HG02938 (cell line): ENCODE data around the gene HOXA10.

Source experiments
- ATAC-seq: cut with Tn5 transposase; IDR thresholded peaks from one replicate; pipeline ENCODE4 v1.9.1; 2021; ENCODE audit warnings: mild to moderate bottlenecking, moderate library complexity; ENCODE audit not compliant: unreplicated experiment

Gene HOXA10

DNA sequence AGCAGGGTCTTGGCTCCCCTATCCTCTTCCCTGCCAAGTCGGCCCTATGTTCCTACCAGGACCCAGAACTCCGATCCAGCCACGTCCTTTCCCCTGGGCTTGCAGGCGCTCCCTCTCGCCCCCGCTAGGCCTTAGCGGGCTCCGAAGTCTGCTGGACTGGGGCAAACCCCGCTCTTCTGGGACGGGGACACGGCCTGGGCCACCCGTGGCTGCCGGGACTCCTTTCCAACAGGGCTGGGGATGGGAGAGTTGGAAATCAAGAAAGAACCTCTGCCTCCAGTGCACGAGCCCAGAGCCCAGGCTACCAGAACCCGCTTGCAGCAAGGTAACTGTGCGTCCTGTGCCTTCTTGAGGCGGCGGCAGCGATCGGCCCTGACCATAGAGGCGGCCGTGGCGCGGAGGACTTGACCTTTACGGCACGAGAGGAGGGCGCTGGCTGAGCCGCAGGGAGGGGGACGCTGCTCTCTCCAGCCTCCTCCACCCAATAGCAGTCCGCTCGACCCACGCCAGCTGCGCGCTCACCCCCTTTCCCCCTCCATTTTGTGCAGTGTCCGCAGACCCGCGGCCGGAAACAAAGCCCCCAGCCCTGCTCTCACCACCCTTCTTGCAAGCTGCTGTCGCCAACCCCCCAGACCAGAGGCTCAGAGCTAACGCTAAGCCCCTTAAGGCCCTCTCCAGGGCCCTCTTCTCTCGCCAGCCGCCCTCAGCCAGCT lies 17.9 kb upstream of the HOXA10 start:
- no peak for ATAC-seq

DNA sequence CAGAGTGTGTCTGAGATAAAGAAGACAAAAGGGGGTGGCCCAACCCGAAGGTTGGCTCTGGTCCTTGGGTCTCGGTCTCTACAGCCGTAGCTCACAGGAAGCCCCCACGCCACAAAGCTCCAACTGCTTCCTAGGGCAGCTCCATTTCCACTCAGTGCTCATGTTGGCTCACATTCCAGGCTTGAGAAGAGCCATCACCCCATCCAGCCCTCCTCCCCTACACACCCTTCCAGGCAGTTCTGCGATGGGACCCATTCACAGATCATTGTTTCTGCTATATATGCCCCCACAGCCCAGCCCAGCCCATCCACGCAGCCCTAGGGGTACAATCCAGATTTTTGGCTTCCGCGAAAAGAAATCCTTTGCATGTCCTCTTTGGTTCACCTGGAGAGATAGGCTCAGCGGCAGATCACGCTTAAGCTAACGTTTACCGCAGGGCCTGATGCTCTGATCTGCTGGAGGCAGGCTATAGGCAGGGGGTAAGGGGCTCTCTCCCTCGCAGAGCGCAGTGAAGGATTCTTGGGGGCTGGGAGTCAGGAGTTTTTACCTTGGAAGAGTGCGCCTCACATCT lies 17.1 kb upstream of the HOXA10 start:
- no peak for ATAC-seq

DNA sequence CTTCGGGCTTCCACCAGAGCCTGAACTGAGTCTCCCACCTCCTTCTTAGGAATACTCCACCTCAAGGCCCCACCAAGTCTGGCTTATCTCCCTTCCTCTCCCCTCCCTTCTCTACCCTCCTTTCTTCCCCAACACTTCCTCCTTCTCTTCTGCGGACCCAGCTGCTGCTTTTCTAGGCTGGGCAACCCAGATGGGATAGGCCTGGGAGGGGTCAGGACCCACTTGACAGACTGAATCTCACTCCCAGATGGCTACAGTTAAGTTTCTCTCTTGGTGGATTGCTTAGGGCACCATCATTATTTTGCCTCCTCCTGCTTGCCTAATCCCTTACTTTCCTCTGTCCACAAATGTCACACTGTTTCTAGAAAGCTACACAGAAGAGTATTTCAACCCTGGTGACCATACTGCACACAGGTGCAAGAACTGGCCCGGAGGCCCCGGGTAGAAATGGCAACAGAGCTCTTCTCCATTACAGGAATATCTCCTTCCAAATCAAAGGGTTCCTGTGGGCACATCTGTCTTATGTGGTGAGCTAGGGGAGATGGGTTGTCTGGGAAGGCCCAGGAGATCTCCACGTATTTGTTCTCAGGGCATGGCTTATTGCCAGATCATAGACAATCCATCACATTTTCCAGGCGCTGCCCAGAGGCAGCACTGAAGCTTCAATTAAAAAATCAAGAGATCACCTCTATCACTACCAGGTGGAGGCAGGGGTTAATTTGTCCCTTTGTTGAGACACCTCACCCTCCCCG lies 16.1 kb upstream of the HOXA10 start:
- no peak for ATAC-seq

DNA sequence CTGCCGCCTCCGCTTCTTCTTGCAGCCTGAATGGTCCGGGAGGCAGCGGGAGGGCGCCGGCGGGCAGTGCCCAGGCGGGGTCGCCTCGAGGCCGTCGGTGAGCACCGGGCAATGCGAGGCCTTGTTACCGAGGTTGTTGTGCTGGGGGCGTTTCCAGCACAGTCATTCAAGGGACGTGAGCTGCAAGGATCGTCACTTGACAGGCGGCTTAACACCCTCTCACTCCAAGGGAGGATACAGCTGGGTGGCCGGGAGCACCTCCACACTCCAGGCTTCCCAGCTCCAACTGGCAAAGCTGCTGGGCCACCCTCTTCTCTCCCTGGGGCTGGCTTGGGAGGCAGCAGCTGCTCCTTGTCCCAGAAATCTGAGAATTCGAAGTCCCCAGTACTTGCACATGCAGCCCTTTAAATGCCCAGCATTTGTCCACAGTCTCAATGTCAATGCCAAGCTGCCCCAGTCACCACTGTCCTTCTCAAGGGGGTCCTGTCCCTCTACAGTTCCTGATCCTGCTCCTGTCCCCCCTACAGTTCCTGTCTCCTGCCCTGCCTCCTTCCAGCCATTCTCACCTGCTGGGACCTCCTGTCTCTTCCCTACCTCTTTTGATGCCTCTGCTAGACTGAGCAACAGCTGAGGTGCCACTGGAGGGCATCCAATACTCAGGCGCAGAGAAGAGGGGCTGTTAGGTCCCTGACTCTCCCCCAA lies 15.3 kb upstream of the HOXA10 start:
- no peak for ATAC-seq

DNA sequence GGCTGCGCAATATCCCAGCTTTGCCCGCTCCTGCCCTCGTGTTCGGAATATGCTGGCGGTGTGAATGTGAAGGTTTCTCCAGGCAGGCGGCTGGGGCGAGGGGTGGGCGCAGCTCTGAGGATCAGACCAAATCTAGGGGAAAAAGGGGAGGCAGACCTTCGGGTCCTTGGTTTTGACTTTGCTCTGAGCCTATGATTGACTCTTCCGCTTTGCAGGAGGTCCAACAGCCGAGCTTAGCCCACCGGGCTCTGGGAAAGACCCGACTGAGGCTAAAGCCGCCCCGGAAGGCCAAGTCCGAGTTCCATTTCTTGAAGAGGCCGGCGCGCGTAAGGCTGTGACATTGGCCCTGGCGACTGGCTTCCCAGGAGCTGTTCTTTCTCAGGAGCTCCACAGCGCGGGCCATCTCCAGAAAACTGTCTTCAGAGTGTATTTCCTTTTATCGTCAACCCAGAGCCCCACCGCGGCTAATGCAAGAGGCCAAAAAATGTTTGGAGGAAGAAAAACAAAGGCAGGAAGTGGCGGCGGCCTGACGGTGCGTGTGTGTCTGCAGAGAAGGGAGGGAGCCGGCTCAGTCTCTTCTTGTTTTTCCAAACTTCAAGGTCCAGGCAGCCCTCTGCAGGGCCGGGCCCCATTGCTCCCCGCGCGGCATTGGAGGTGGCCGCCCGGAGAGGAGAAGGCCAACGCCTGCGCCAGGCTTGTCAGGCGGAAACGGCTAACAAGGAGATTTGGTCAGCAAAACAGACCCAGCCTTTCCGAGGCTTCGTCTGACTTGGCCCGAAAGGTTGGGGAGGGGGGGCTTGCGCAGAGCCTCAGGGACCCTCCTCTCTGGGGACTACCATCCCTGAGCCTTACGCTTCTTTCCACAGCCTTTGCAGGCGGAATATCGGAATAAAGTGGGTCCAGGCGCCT lies 14.5 kb upstream of the HOXA10 start:
- ATAC-seq, result no peak

DNA sequence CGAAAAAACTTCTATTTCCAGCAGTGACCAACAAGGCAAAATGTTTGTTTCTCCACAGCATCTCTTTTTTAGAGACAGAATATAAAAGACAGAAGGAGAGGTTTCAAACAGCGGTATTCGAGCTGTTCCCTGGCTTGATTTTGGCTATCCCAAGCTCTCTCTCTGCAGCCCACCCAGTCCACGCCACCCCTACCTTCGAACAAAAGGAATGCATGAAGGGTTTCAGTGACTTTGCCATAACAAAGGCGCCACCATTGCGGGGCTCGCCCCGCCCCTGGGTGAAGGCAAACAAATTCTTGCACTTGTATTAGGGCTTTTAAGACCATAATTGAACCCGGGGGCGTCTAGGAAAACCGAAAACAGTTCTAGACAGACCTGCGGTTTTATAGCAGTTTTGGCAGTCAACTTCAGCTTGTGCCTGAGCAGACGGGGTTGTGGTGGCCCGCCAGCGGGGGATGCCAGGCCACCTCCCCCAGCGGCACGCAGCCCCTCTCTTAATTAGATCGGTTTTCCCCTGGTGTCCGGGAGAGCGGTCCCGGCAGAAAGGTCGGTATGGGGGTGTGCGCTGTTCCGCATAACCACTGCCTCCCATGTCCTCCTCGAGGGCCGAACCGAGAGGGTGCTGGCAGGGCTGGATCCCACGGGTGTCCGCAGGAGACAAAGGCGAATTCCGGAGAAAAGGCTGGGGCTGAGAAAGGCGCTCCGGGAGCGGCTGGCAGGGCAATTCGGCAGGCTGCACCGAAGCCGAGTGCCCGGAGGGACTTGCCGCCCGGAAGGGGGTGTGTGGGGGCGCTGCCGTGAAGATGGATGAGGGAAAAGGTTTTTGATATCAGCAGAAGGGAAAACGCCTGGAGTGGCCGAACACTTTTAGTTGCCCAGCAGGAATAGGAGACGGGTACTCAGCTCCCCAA lies 13.6 kb upstream of the HOXA10 start:
- no peak for ATAC-seq

DNA sequence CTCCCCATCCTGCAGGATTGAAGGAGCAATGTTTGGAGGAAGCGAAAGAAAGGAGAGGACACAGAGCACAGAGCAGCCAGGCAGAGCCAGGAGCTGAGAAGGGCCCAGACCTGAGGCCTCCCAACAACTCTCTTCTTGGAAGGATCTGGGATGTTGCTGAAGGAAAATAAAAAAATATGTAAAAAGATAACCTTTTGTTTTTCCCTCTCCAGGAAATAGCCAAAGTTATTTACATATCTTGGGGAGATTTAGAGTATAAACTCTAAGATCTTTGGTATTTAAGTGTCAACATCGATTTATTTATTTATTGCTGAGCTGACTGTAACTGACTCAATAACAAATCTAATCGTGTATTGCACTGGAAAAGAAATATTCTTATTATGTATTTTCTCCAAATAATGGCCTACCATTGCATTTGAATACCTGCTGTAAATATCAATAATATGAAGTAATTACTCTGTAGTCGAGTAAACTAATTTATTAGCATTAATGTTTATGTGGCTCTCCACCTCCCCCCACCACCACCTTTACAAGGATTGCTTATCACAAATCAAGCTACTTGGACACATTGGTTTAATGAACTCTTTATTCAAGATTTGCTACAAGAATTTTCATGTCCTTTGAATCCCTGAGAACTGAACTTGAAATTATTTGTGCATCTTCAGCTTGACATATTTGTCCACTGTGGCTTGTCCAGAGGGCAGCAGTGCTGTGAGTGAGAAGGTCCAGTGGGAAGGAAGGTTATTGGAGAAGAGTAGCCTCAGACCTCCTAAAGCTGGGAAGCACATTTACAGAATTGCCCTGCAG lies 12.8 kb upstream of the HOXA10 start:
- ATAC-seq, result no peak

DNA sequence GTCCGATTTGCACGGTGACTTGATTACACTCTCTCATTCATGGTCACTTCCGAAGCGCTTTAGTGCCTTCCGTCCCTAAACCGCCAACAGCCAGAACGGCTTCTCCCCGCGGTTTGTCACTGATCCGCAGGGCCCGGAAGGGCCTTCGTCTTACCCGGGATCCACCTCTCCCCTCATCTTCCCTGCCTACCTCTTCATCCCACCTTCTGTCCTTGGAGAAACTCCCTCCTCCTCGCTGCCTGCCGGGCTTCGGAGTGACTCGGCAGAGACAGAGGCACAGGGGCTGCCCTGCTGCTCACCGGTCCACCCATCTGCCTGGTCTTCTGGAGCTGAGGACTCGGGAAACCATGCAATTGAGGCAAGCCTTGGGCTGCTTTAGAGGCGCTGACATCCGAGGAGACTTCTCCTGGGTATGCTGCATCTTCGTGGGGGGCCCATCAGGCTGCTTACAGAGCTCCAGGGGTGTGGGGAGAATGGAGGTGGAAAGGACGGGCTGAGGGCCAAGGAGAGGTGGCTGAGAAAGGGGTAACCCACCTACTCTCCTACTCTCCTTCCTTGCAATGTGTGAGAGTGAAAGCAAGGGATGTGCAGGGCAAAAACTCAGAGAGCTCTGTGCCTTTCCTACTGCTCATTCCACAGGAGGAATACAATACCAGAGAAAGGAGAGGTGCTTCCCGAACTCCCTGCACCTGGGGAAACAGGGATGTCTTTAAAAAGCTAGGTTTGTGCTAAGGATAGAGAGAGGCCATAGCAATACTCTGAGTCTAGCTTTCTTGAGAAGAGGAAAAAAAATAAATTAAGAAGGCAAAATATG lies 11.9 kb upstream of the HOXA10 start:
- no peak for ATAC-seq

DNA sequence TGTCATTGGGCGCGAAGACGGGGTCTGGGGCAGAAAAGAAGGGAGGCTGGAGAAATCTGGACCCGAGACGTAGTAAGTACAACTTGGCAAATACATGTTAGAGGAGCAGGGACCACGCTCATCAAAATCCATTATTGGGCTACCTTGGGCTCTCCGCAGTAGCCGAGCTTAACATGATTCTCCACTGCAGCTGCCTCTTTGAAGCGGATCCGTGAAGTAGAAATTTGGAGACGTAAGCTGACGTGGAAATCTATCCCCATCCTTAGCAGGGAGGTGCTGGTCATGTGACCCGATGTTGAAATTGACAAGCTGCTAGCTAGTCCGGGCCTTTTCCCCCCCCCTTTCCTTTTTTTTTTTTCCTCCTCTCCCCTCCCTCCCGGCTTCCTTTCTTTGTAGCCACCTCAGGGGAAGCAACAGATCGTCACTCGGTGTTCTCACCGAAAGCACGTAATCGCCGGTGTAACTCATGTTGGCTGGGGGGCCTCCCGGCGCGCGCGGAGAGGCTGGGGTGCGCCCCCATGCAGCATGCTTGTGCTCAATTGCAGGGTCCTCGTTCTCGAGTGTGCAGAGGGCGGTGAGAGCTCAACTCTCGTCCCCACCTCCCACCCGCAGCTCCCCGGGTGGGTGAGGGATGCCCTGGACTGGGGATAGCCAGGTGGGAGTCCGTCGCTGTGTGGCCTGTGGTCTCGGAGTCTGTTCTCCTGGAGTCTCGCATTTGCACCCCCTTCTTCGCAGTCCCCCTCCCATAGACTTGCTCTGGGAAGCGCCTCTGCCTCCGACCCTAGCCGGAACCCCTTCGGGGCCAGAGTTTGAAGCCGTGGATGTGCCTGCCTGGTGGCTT lies 11.1 kb upstream of the HOXA10 start, which contains the start of gene HOXA11:
TSS of gene HOXA11 (minus strand) at position 220 of the 841 bp plus-strand sequence. CDS start at position 132, 88 bp downstream.
- ATAC-seq, result no peak

DNA sequence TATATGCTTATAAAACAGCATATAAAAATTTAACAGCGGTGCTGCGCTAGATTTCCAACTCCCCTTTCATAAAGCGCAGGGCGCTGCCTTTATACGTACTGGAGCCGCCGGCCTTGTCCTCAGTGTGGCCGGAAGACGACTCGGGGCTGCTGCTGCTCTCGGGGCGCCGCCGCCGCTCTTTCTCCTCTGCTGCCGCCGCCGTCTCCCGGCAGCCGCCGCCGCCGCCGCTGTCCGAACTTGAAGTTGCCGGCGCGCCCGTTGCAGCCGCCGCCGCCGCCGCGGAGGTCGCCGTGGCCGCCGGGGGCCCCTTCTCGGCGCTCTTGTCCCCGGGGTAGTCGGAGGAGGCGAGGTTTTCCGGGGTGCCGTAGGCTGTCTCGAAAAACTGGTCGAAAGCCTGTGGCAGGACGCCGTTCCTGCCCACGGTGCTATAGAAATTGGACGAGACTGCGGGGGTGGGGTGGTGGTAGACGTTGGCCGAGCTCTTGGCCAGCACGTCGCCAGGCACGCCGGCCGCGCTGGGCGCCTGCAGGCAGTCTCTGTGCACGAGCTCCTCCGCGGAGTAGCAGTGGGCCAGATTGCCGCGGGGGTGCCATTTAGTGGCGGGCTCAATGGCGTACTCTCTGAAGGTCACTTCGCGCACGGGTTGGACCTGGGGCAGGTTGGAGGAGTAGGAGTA lies 10.4 kb upstream of the HOXA10 start:
- no peak for ATAC-seq

DNA sequence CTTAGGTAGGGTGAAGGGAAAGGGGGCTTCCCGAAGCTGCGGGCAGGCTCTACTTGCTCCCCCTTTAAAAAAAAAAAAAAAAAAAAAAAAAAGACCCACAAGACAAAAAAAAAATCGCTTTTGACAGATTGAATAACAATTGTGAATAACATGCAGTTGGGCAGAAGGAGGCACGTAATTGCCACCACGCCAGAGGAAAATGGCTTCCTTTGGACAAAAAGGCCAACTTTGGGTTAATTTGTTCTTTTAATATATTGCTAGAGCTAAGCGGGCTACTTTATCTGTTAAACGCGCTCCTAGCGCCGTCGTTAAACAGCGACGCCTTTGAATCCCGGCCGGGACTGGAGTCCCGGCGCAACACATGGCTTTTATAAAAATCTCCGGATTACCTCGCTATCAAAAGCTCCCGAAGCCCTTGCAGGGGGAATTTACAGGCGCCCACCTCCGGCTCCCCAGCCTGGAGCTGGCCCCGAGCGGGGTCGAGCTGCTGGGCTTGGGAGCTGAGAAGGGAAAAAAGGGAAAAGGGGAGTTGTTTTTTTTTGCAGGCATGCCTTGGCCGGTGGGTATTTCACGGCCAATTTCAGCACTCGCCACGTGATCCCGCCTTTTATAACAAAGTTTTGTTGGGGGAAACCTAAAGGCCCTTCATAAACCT lies 9.7 kb upstream of the HOXA10 start:
- no peak for ATAC-seq

DNA sequence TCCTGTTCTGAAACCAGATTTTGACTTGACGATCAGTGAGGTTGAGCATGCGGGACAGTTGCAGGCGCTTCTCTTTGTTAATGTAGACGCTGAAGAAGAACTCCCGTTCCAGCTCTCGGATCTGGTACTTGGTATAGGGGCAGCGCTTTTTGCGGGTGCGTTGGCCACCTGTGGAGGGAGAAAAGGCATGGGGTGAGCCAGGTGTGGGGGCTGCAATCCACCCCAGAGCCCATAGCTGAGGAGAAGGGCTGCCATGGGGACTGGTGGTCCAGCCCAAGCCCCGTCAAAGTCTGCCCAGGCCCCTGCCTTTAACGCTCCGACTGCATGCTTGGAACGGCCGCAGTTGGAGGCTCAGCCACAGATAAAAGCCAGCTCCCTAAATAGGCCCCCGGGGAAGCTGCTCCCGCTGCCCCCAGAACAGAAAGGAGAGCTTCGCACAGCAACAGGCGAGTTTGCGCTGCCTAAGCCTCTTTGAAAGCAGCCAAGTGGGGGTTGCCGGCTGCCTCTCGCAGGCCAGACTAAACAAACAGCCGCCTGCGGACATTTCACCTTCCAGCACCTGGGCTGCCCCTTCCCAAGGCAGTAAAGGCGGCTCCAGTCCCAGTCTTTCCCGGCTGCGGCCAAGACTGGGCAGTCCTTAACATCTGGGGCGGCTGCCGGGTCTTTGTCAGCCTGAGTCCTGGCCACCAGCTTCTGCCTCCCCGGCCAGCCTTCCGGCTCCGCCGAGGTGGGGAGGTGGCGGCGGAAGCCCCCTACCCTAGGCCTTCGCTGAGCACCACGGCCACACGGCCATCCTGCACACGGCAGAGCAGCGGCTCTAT lies 9.0 kb upstream of the HOXA10 start:
- ATAC-seq, result no peak

DNA sequence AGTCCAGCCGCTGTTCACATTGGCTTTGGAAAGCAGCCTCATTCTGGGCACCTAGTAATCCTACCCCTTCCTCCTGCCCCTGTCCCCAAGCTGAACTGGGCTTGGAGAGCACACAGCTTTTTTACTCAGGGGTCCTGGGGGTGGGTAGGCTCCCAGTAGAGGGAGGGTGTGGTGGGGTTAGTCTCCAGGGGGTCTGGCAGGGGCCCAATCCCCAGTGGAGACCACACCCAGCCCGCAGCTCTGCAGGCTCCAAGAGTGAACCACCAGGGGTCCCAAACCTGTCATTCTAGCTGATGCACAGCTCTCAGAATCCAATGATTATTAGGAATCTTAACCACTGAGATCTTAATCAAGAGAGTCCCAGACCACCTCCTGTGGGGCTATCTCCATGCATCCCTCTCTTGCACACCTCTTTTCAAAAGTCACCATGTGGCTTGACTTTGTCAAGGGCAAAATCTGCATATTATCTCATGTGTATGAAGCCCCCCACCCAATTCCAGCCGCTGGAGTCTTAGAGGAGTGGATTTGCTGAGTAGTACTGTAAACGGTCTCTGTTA lies 8.2 kb upstream of the HOXA10 start:
- ATAC-seq, result no peak

DNA sequence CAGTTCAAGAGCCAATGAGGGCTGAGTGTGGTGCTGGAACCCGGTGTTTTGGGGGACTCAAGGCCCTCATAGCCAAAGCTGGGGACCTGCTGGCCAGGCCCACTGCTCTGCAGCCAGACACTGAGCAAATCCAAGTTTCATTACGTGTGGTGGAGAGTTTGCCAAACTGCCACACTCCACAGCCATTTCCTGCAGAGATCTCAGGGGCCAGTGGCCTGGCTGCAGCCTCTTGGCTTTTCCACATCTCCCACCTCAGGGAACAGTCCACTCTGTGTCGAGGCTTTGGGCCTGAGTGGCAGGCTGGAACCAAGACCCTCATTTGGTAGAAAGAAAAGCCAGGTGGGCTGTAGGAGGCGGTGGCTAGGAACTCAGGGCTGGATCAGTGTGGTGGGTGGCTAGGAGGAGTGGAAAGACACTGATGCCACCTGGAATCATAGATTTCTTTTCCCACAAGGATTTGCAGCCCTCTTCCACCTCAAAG lies 7.7 kb upstream of the HOXA10 start:
- no peak for ATAC-seq
